ENCODE measurements around the gene UBA5.
"Not testable (repeated sequence)": the region's sequence is repeated elsewhere in the genome, so short reads cannot be mapped to it uniquely, and the experiment has no call there.

UBA5 gene

GRCh38 chr3:132660052-132660810, at the start of gene UBA5:
Gene UBA5 (plus strand): TSS chr3:132660329. CDS start chr3:132660538, 209 bp downstream.
- DNase-seq (ENCODE audit: low spot score): peak; percentile 67

GRCh38 chr3:132615301-132615700, 44.8 kb upstream of the UBA5 start:
- not testable (repeated sequence) for DNase-seq (ENCODE audit: low spot score)

GRCh38 chr3:132615881-132616280, 44.2 kb upstream of the UBA5 start:
- DNase-seq (ENCODE audit: low spot score): no peak

DNA sequence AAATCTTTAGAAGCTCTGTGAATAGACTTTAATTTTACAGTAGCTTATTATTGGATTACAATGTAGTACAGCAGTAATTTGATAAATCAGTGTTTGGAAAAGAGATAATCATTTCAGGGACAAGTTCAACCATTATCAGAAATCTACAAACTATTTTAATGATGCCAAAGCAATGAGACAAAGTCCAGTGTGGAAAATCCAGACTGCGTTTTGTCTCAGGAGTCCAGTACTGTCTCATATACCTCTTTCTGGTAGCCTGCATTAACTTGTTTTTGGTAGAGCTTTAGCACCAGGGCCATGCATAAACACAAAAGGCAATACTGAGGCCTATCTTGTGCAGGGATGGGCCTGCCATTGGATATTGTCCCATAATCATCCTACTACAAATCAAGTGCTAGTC, 43.3 kb upstream of the UBA5 start:
- DNase-seq (ENCODE audit: low spot score): no peak

DNA sequence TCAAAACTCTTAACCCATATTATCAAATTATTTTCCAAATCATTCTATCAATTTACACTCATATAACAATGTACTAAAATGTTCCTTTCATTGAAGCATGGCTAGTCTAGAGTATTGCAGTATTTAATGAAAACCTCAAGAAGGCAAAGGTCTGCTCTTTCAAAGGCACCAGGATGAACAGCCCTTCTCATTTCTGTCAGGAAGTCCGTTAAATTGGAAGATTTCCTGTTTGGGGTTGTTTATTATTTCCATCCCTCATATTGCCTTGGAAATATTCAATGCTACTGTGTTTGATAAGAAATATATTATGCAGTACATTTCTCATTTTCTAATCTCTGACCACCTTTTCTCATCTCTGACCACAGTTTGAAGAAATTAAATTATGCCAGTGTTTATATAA, 38.0 kb upstream of the UBA5 start:
- no peak for DNase-seq (ENCODE audit: low spot score)

DNA sequence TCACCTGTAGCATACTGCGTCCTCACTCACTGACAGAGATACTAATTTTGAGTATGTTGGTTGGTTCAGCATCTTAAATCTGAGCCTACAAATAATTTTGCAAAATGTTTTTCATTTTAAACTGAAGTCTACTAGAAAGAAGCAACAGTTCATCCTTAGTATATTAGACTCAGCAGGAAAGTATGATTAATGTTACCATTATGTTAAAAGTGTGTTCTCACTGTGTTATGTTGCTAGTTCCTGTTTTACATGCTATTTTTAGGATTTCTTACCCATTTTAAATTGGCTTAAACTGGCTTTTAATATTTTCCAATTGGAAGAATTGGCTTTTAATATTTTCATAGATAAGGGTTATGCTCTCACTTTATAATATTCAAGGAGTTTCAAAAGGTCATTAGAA, 37.4 kb upstream of the UBA5 start:
- DNase-seq (ENCODE audit: low spot score): no peak

DNA sequence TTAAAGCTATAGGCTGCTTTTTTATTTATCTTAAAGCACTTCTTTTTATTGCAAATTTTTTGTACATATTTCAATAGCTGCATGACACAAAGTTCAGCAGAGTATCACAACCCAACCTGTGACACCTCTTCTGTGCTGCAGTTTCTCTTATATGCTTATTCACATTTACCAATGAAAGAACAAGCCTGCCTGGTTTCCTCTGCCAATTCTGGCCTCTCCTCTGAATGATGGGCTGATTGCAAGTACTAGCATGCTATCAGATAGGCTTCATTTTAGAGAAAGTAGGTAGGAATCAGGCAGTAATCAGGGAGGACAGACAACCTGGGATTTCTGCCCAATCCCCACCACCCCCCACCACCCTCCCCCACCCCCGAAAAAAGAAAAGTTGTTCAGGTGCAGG, 36.5 kb upstream of the UBA5 start:
- DNase-seq (ENCODE audit: low spot score): no peak

GRCh38 chr3:132624790-132625189, 35.3 kb upstream of the UBA5 start:
- no peak for DNase-seq (ENCODE audit: low spot score)

DNA sequence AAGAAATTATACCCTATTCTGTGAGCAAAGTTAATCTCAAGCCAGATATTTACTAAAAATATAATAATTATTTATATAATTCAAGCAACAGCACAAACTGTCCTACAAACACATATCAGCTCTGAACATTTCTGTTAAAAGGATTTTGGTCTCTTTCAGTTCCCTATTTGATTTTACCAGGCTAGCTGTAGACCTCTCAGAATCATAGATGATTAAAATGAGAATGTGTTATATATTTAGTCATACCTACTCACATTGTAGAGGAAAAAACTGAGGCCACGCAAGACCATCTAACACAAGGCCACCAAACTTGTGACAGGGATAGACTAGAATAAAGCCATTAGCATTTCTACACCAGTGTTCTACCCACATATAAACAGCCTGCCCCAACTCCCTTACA, 34.5 kb upstream of the UBA5 start:
- no peak for DNase-seq (ENCODE audit: low spot score)

GRCh38 chr3:132626955-132627354, 33.2 kb upstream of the UBA5 start:
- DNase-seq (ENCODE audit: low spot score): no peak

GRCh38 chr3:132628157-132628556, 32.0 kb upstream of the UBA5 start:
- no peak for DNase-seq (ENCODE audit: low spot score)

DNA sequence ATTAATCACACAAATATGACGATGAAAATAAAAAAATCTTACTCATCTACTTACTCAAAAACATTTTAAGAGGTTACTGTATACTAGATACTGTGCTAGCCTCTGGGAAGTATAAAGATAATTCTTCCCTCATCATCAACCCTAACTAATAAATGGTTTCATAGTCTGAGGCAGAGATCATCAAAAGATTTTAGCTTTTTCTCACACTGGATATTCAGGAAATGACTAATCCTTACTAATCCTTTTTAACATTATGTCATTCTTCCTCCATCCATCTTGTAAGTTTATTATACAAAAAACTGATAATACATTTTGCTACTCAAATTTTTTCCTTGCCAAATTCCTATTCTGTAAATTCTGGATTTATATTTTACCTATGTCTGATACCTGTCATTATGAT, 30.2 kb upstream of the UBA5 start:
- no peak for DNase-seq (ENCODE audit: low spot score)

GRCh38 chr3:132630612-132631011, 29.5 kb upstream of the UBA5 start:
- no peak for DNase-seq (ENCODE audit: low spot score)

GRCh38 chr3:132635052-132635451, 25.1 kb upstream of the UBA5 start:
- DNase-seq (ENCODE audit: low spot score): no peak

DNA sequence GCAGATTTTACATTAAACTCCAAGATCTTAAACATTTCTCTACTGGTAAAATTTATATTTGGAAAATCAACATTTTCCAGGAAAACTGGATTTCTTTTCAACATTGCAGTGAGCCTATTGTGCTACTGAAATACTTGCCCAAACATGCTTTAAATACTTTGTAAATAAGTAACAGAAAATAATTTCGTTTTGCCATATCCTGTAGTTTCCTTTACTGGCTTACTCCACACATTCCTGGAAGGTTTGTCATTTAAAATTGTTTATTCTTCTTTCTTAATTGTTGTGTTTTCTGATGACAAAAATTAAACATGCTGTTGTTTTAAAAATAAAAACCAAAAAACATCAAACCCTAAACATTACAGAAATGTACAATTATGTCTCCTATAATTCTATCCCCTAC, 22.5 kb upstream of the UBA5 start:
- no peak for DNase-seq (ENCODE audit: low spot score)

DNA sequence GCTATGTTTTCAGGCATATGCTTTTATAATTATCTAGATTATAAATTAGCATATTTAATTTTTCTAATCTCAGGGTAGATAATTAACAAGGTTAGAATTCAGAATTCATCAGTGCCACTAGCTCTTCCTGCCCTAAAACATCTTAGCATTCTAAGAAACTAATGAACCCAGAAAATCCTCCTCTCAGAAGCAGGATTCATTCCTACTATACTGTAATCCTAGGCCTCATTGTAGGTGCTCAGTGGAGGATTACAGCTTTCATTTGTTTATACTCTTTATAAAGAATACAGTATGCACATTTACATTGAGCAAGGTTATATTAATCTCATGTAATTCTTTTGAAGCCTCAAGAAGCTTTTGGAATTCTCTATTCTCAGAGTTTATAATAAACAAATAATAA, 21.4 kb upstream of the UBA5 start:
- no peak for DNase-seq (ENCODE audit: low spot score)

DNA sequence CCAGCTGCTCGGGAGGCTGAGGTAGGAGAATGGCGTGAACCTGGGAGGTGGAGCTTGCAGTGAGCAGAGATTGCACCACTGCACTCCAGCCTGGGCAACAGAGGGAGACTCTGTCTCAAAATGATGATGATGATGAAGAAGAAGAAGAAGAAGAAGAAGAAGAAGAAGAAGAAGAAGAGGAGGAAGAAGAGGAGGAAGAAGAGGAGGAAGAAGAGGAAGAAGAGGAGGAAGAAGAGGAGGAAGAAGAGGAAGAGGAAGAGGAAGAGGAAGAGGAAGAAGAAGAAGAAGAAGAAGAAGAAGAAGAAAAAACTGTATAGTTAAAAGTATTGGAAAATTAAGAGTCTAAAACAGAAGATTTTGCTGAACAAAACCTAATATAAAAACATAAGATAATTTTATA, 18.7 kb upstream of the UBA5 start:
- not testable (repeated sequence) for DNase-seq (ENCODE audit: low spot score)

- DNase-seq (ENCODE audit: low spot score): peak; percentile 29
Measured at GRCh38 chr3:132641837-132642538, 18.1 kb upstream of the UBA5 start.

- DNase-seq (ENCODE audit: low spot score): no peak
Measured at GRCh38 chr3:132642539-132642847, 17.6 kb upstream of the UBA5 start.

- no peak for DNase-seq (ENCODE audit: low spot score)
Measured at GRCh38 chr3:132643366-132643765, 16.8 kb upstream of the UBA5 start.

- DNase-seq (ENCODE audit: low spot score): no peak
Measured at GRCh38 chr3:132645058-132645457, 15.1 kb upstream of the UBA5 start.

- DNase-seq (ENCODE audit: low spot score): no peak
Measured at GRCh38 chr3:132650153-132650552, 10.0 kb upstream of the UBA5 start.

DNA sequence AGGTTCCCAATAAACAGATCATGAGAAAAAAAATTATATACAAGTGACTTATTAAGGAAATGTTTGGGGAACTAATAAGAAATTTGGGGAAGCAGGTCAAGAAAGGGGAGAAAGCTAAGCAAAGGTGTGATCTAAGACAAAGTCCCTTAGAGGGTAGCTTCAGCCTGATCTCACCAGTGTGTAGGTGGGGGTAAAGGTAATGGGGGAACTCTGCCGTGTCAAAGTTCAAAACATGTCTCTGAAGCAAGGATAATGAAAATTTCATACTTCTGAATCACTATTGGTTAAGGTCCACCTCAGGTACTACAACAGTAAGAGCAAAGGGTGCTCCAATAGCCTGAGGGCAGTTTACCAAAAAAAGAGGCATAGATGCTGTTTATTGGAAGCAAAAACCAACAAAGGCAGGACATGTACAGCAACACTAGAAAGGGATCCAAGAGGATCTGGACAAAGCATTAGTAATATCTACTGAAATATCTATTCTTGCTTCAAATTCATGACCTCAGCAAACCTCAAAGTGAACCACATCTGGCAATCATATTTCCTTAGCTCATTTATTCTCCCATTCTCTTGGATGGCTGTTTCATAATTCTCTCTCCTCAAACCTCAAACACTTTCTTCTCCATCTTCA, 7.4 kb upstream of the UBA5 start:
- no peak for DNase-seq (ENCODE audit: low spot score)
